ENCODE results near the gene NECAB2.
A peak's percentile ranks its signal among the peaks of the same experiment; 100 is the strongest.

NECAB2 gene

GRCh38 chr16:83994703-83995102 lies 26.7 kb downstream of the NECAB2 start:
- DNase-seq, result no peak

- peak; percentile 96 for DNase-seq
These were observed 27.7 kb downstream of the NECAB2 start for GRCh38 chr16:83995754-83996153.

DNA sequence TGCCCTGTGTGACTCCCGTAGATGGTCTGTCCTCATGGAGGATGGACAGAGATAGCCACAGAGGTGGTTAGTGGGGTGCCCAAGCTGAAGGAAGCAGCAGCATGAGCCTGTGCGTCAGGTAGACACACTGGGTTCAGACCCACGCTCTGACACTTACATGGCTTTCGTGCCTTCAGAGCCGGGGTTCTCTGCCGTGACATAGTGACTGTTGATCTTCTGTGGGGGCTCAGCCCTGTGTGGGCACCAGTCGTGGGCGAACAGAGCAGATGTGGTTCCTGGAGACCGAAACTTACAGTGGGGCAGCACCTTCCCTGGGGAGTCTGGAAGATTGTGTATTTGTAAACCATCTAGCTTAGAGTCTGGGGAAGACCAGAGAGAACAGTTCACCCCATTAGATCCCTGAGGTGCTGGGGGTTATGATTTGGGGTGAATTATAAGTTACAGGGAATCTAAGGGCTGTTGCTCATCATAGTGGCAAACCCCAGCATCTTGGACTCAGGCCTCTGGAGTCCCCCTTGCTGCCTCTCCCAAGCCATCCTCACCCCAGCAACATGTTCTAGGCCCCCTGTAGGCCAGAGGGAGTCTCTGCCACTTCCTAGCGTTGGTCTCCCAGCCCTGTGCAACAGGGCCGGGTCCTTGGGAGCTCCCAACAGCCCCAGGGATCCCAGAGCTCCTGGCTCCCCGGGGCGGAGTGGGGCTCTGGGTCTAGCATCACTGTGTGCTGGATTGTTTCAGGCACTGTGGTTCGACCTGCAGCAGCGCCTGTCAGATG lies 28.6 kb downstream of the NECAB2 start:
- no peak for DNase-seq

DNA sequence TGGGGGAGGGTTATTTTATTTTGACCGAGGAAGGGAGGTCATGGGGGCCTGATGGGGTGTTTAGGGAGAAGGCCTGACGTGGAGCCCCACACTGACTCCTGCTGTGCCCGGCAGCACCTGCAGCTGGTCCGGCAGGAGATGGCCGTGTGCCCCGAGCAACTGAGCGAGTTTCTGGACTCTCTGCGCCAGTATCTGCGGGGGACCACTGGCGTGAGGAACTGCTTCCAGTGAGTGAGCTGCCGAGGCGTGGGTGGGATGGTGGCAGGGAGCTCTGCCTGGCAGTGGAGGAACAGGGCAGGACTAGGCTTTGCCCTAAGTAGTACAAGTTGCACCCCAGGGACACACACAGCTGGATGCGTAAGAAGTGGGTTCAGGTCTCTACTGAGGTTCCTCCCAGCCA lies 30.0 kb downstream of the NECAB2 start:
- no peak for DNase-seq

GRCh38 chr16:84000989-84001642 lies 33.1 kb downstream of the NECAB2 start:
- DNase-seq, result no peak

DNA sequence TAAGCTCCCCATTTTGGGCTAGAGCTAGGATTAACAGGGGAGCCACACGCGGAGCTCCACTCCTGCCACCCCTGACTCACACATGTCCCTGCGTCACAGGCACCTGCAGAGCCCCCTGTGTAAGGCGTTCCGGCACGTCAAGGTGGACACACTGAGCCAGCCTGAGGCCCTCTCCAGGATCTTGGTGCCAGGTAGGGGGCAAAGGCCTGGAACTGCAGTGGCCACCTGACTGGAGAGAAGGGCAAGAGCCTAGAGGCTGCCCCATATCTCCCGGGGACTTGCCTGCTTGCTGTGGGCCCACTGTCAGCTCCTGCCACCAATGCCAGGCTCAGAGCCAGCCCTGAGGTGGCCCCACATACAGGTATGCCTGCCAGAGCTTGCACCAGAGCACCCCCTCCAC lies 33.7 kb downstream of the NECAB2 start:
- no peak for DNase-seq

DNA sequence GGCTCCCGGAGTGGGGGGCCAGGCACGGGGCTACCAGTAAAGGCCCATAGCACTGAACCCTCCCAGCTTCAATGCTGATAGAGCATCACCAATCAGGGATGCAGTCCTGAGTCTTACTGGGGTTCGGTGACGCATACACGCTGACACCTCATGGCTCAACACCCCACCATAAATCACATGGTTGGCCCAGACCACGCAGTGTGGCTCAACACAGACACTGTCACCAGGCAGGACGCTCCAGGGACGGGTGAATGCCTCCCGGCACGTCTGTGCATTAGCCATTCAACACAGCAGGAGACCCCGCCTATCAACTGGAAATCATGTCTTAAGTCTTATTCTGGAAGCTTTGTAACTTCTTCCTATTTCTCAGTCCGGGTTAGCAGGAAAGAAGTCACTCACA lies 35.0 kb downstream of the NECAB2 start:
- DNase-seq, result no peak

DNA sequence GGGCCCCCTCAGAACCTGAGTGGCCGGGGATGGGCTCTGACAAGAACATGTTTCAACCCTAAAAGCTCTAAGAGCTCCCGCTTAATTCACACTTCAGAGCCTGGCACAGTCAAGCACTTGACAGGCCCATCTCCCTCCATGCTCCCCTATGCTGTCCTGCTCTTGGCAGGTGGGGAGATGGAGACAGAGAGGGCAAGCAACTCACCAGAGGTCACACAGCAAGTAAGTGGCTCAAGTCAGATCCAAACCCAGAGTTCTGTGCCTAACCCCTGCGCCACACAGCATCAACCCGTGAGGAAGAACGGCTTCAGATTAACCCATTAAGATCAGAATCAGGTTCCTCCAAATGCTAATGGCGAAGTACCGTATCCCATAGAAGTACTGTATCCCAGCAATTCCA lies 36.4 kb downstream of the NECAB2 start:
- no peak for DNase-seq

GRCh38 chr16:84005391-84005790 lies 37.3 kb downstream of the NECAB2 start:
- DNase-seq, result no peak

DNA sequence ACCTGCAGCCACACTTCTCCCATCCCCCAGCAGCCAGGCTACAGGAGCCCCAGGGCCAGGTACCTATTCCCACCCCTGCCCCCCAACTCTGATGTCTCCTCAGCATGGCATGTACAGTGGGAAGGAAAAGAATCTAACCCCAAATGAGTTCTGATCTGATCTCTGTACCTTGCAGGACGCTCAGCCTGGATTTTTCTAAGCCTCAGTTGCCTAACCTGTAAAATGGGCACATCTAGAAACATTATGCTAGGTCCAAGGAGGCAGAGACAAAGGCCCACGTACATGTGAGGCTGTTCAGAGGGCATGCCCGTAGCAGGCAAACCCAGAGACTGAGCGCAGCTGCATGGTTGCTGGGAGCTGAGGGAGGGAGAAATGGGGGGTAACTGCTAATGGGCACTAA lies 39.5 kb downstream of the NECAB2 start:
- no peak for DNase-seq

DNA sequence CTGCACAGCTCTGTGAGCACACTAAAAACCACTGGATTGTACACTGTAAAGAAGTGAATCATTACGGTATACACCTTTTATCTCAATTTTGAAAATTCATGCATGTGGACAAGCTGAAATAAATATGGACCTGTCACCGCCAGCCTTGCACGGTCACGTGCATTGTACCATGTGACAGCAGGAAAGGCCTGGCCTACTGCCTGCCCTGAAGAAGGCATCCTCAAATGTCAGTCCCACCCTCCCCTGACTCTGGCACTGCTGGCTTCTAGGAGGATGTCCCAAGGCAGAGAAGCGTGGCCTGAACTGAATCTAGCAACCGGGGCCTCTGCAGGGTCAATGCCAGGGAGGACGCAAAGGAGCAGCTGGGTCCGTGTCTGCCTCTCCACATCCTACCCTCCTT lies 39.9 kb downstream of the NECAB2 start:
- DNase-seq, result no peak

GRCh38 chr16:84009282-84009681 lies 41.2 kb downstream of the NECAB2 start:
- no peak for DNase-seq

- peak; percentile 97 for DNase-seq
These were observed 45.9 kb downstream of the NECAB2 start for GRCh38 chr16:84013787-84014569.

GRCh38 chr16:84014570-84015327 lies 46.7 kb downstream of the NECAB2 start:
- no peak for DNase-seq

GRCh38 chr16:84015399-84015798 lies 47.4 kb downstream of the NECAB2 start:
- no peak for DNase-seq

DNA sequence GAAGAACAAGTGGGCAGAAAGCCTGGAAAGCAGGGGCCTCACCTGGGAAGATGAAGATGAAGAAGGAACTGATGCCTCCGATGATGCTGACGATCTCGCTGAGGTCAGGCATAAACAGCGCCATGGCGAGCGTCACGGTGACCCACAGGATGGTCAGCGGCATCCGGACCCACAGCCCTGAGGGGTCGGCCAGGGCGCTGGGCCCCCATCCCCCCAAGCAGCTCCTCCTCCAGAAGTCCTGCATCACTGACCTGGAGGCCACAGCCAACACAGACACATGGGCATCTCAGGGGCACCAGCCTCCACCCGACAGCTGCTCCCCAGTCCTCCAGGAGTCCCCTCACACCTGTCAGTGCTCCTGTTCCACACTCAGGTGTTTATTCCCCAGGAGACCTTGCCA lies 48.4 kb downstream of the NECAB2 start:
- DNase-seq, result no peak

DNA sequence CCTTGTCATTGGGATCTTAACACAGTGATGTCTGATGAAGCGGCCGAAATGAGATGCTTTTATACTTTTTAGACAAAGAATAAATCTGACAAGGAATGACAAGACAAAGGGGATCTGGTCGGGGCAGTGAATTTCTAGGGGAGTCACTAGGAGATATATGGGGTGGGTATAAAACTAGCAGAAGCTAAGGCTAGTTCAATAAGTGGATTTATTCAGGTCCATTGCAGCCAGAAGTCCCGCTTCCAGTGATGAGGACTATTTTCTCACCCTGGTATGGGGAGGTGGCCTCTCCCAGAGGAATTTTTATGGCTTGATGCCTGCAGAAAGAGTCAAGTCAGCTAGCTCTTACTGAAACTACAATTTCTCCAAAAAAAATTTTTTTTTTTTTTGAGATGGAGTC lies 50.7 kb downstream of the NECAB2 start:
- no peak for DNase-seq

- no peak for DNase-seq
These were observed 52.3 kb downstream of the NECAB2 start for GRCh38 chr16:84020353-84020752.

DNA sequence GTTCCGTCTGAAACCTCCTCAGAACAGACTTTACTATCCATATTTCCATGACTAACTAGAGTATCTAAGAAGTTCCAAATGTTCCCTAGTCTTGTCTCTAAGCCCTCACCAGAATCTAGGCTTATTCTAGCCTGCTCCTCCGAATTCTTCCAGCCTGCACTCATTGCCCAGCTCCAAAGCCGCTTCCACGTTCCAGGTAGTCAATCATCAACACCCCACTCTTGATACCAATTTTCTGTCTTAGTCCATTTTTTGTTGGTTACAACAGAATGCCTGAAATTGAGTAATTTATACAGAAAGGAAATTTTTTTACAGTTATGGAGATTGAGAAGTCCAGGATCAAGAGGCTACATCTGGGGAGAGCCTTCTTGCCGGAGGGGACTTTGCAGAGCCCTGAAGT lies 53.4 kb downstream of the NECAB2 start:
- no peak for DNase-seq

GRCh38 chr16:84022644-84023043 lies 54.6 kb downstream of the NECAB2 start:
- DNase-seq, result no peak

- no peak for DNase-seq
These were observed 56.8 kb downstream of the NECAB2 start for GRCh38 chr16:84024854-84025253.

DNA sequence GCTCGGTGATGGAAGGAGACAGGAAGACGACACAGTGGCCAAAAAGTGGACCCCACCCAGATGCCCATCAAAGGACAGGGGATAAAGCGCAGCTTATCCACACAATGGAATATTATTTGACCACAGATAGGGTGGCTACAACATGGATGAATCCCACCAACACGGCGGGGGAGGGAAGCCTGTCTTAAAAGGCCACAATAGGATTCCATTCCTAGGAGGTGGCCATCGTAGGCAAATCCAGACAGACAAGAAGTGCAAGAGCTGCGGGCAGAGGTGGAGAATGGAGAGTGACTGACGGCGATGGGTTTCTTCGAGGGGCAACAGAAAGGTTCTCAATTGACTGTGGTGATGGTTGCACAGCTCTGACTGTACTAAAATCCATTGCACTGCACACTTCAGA lies 58.6 kb downstream of the NECAB2 start:
- DNase-seq, result no peak

DNA sequence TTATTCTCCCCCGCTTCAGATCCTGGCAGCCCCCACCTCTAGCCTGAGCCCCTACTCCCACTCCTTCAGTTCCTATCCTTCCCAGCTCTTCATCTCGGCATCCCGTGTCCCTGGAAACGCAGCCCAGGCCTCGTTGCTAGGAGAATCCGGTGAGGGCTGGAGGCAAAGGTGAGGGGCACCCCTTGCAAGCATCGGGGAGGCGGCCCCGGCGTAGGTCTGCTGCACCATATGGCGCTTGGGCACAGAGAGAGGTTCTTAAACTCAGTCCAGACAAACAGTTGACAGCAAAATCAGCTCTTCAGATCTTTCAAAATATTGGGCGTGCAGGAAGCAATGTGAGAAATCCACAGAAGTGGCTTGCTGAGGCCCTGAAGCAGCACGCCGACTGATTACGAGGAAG lies 59.6 kb downstream of the NECAB2 start:
- DNase-seq, result no peak

Measured in NCI-H146 (cell line).